ENCODE data around the gene IGFN1. TPM values are rescaled to one million over a fixed set of nuclear protein-coding genes. Genes with fewer than 3 reads are reported as not detected.

The IGFN1 gene
- total and polyA plus RNA-seq, 2 of the 4 experiments (the other 2 are of a cell fraction), result 0.05 TPM; not detected in 1

- Histone ChIP-seq H4K91ac (ENCODE audit: insufficient read depth, low read depth, low read length) (no peak overlapping the region), H2BK5ac (ENCODE audit: low read depth, low read length, poor library complexity, severe bottlenecking) (no peak overlapping the region), H3K4me3 (ENCODE audit: insufficient read depth, low read depth, low read length) (no peak overlapping the region), H2AK5ac (ENCODE audit: low read depth, low read length) (no peak overlapping the region), H3K36me3 (ENCODE audit: control insufficient read depth, insufficient read depth, low read length) (peaks cover 12% of the 10 kb centered on the region), H3K9me1 (ENCODE audit: insufficient read depth, low read length) (peaks cover 9% of the 10 kb centered on the region; the same call in 1 of the 2 replicates), H3K9me3 (ENCODE audit: control insufficient read depth, insufficient read depth, low read length) (no peaks in the 10 kb centered on the region), H3K23ac (ENCODE audit: low read depth, low read length) (no peak overlapping the region), H3K4me2 (ENCODE audit: low read depth, low read length) (no peak overlapping the region), H4K8ac (ENCODE audit: low read depth in 2 of 2, low read length in 2 of 2) (no peak overlapping the region; a peak in 1 of 4 replicates), H4K5ac (ENCODE audit: low read depth, low read length) (no peak overlapping the region), H3K79me1 (ENCODE audit: low read depth in 1 of 2, low read length in 2 of 2) (peaks cover 15 to 22% of the 10 kb centered on the region in 2 experiments; a peak in 3 of 4 replicates), H3K9ac (ENCODE audit: low read depth, low read length) (no peak overlapping the region), H3K27ac (ENCODE audit: insufficient read depth, low read length) (no peak overlapping the region), H2BK15ac (ENCODE audit: low read depth, low read length) (no peak overlapping the region), H2BK20ac (ENCODE audit: low read depth, low read length) (no peak overlapping the region), H2BK120ac (ENCODE audit: low read depth, low read length) (no peak overlapping the region), H3K4ac (ENCODE audit: low read depth, low read length) (no peak overlapping the region), H3K56ac (ENCODE audit: extremely low read depth, insufficient read depth, low read length) (no peak overlapping the region), H2AK9ac (replicated peaks; ENCODE audit: low read depth, low read length, poor library complexity) (no peak overlapping the region), H4K20me1 (ENCODE audit: insufficient read depth, low read length) (no peaks in the 10 kb centered on the region), H3K18ac (ENCODE audit: low read depth, low read length) (no peak overlapping the region), H3K4me1 (ENCODE audit: control insufficient read depth, insufficient read depth, low read length) (no peaks in the 10 kb centered on the region), H3K27me3 (ENCODE audit: control insufficient read depth, insufficient read depth, low read length) (peaks cover 23% of the 10 kb centered on the region), H2AFZ (replicated peaks; ENCODE audit: low read length, poor library complexity) (no peak overlapping the region), H3K14ac (replicated peaks; ENCODE audit: low read depth, low read length) (no peak overlapping the region)
- no CpG with 5 or more reads among the region's 2 CpGs for WGBS, 2 experiments (ENCODE audit: extremely low coverage in 2 of 2, insufficient read length in 1 of 2)
- BruUV-seq (replicated peaks), result no TSS peak
- dilution Hi-C loops (cut with HindIII; ENCODE audit: low sequenced_read_pairs, unreplicated experiment), result no loop called here
- intact Hi-C loops (cut with micrococcal nuclease), result no loop called here
- no peak for ATAC-seq (ENCODE audit: low read depth)
- in situ Hi-C loops (cut with MboI; ENCODE audit: low sequenced_read_pairs), result no loop called here
- POLR2A ChIA-PET (ENCODE audit: unreplicated experiment), result no interaction called here
- CTCF ChIA-PET, result no interaction called here
- no peak for TF ChIP-seq RCOR1 (IDR thresholded peaks at IDR 0.05; ENCODE audit: insufficient replicate concordance, low read length)
- TF ChIP-seq, protein P1, sequence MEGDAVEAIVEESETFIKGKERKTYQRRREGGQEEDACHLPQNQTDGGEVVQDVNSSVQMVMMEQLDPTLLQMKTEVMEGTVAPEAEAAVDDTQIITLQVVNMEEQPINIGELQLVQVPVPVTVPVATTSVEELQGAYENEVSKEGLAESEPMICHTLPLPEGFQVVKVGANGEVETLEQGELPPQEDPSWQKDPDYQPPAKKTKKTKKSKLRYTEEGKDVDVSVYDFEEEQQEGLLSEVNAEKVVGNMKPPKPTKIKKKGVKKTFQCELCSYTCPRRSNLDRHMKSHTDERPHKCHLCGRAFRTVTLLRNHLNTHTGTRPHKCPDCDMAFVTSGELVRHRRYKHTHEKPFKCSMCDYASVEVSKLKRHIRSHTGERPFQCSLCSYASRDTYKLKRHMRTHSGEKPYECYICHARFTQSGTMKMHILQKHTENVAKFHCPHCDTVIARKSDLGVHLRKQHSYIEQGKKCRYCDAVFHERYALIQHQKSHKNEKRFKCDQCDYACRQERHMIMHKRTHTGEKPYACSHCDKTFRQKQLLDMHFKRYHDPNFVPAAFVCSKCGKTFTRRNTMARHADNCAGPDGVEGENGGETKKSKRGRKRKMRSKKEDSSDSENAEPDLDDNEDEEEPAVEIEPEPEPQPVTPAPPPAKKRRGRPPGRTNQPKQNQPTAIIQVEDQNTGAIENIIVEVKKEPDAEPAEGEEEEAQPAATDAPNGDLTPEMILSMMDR (conservative IDR thresholded peaks at IDR 0.05; ENCODE audit: low read depth, low read length), result no peak
- no peak for TF ChIP-seq CEBPB (IDR thresholded peaks at IDR 0.05; ENCODE audit: low read depth, low read length)
- no peak for TF ChIP-seq BHLHE40 (IDR thresholded peaks at IDR 0.05; ENCODE audit: low read depth, low read length)
- TF ChIP-seq NFE2L2 (IDR thresholded peaks at IDR 0.05; ENCODE audit: low read depth, low read length), result no peak
- TF ChIP-seq CHD1 (IDR thresholded peaks at IDR 0.05; ENCODE audit: low read depth, low read length), result no peak
- no peak for TF ChIP-seq FOS (IDR thresholded peaks at IDR 0.05; ENCODE audit: low read depth, low read length)
- TF ChIP-seq MXI1 (IDR thresholded peaks at IDR 0.05; ENCODE audit: borderline replicate concordance, low read depth, low read length), result no peak
- TF ChIP-seq ELK1 (IDR thresholded peaks at IDR 0.05; ENCODE audit: borderline replicate concordance, low read depth, low read length), result no peak
- no peak for TF ChIP-seq RFX5 (IDR thresholded peaks at IDR 0.05; ENCODE audit: low read depth, low read length)
- no peak for TF ChIP-seq RAD21 (IDR thresholded peaks at IDR 0.05; ENCODE audit: low read length)
- TF ChIP-seq MAFK (IDR thresholded peaks at IDR 0.05; ENCODE audit: low read depth, low read length), result no peak
- TF ChIP-seq, protein P2, sequence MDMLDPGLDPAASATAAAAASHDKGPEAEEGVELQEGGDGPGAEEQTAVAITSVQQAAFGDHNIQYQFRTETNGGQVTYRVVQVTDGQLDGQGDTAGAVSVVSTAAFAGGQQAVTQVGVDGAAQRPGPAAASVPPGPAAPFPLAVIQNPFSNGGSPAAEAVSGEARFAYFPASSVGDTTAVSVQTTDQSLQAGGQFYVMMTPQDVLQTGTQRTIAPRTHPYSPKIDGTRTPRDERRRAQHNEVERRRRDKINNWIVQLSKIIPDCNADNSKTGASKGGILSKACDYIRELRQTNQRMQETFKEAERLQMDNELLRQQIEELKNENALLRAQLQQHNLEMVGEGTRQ (IDR thresholded peaks at IDR 0.05; ENCODE audit: low read depth, low read length), result no peak
- no peak for TF ChIP-seq MAZ (IDR thresholded peaks at IDR 0.05; ENCODE audit: borderline replicate concordance, low read depth, low read length)
- TF ChIP-seq POLR2A (IDR thresholded peaks at IDR 0.05; ENCODE audit: low read depth, low read length), result no peak
- no peak for DNase-seq
These were observed 35.3 kb upstream of the IGFN1 start for GRCh38 chr1:201155354-201155753.
